Retina (tissue), 1 donor: ENCODE data around the gene ABHD8.

Experiments used
- DNase-seq: peaks from one replicate; pipeline ENCODE4 v3.0.0-alpha.2; 2016

Gene ABHD8

DNA sequence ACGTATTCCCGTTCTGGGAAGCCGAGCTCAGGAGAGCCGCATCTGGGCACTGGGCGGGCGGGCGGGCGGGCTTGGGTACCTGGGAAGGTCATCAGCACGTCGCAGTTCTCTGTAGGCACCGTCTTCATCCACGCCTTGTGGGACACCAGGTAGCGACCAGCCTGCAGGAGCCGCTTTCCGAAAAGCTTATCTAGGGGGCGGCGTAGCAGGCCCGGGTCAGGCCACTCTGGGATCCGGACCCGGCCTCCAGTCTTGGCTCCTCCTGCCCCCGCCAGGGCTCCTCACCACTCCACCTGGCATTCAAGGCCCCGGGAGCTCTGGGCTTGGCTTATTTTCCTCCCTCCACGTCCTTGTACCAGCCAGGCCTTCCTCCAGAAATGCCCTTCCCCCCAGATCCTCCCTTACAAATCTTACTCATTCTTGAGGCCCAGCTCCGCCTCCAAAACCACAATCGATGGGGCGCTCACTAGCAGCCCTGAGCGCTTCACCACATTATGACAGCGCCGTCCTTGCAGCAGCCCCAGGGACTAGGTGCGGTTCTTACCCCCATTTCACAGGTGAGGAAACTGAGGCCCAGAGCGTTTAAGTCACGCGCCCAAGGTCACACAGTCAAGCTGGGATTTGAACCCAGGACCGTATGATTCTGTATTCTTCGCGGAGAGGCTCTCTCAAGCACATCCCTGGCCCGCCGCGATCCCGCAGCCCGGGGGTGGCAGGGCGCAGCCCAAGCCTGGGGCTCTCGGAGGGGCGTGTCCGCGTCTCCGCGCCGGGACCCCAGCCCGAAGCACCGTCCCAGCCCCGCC is 30.6 kb upstream of the ABHD8 start:
- DNase-seq, result no peak

GRCh38 chr19:17332677-17333581 is 29.7 kb upstream of the ABHD8 start:
- DNase-seq, result peak; percentile 37

DNA sequence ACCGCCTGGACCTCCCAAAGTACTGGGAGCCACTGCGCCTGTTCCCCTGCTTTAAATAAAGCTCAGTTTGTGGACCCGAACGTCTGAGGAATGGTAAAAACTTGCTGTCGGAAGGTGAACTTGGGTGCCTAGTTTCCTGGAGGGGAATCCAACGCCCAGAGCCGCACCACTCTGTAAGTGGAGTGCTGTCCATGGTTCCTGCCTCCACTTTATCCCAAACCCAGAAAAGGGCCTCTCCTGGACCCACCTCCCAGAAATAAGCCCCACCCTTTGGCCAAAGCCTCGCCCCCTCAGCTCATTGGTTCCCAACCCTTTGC is 29.1 kb upstream of the ABHD8 start:
- DNase-seq, result no peak

DNA sequence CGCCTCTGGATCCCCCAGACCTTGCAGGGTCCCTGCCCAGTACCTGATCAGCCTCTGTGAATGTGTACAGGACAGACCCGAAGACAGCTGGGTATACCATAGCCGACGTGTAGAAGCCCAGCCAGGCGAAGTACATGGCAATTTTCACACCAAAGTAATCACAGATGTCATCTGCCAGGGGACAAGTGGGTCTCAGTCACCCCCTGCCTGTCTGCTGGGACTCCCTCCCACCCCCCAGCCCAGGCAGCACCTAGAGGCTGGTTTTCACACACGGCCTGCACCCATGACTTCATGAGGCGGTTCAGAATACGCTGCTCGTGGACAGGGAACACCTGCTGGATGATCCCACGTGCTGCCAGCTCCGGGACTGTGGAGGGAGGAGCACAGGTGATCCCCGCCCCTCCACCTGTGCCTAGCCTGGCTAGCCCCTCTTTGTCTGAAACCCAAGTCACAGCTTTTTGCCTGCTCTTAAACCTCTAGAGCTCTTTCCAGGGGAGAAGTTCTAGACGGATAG is 27.9 kb upstream of the ABHD8 start:
- no peak for DNase-seq

DNA sequence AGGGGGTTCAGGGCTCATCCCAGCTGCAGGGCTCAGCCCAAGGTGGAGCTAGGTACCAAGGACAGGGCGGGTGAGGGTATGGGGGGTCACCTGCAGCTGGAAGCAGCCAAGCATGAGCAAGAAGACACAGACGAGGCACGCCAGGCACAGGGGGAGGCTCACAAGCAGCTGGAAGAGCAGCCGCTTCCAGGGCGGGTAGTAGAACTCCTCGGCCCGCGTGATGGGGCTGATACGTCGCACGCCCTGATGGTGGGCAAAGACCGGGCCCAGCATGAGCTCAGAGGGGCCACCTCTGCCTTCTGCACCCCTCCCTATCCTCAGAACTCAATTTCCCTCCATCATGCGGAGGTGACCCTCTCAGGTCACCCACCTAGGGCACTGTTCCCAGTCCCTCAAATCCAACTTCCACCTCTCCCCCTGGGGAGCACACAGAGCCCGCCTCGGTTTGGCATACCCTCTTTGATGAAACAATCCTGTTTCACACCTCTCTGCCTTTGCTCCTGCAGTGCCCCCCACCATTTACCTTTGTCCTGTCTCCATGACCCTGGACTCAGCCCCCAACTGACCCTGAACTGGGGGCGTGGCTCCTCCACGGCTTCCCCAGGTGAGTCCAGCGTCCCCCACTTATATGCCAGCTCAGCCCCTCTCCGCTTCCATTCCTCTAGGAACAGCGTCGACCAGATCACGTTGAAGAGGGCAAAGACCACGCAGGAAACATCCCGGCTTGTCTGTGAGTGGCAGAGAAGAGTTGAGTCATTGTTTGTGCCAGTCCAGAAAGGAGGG is 27.2 kb upstream of the ABHD8 start:
- no peak for DNase-seq

DNA sequence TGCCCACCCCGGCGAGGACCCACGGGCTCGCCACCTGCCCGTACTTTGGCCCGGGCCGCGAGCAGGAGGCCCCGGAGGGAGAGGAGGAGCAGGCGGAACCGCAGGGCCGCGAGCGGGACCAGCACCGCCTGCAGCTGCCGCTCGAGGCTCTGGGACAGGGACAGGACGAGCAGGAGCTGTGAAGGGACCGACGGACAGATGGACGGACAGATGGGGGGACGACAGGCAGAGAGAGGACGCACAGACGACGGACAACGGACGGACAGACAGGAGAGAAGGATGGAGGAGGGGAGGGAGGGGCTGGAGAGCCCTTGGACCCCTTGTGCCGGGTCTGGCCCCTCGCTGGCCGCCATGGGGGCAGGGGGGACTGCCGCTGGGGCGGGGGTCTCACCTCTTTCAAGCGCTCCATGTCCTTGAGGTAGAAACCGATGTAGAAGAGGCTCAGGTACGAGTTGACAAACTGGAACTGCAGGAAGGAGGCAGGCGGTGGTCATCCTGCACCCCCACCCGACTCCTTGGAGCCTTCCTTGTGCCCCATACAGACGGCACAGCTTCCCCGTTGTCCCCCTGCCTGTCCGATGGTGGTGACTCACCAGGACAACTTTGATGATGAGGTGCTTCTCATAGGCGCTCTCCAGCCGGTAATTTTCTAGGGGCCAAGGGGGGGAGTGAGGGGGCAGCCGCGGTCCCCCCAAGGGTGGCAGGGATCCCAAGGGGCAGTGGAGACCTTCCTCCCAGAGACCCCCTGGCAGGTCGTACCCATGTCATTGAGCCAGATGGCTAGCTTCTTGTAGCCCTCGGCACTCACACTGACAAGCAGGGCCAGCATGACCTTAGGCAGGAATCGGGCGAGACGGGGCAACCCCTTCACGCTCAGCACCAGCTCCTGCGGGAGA is 26.4 kb upstream of the ABHD8 start:
- no peak for DNase-seq

- peak; percentile 52 for DNase-seq
Measured at GRCh38 chr19:17328517-17329365, 25.5 kb upstream of the ABHD8 start.

DNA sequence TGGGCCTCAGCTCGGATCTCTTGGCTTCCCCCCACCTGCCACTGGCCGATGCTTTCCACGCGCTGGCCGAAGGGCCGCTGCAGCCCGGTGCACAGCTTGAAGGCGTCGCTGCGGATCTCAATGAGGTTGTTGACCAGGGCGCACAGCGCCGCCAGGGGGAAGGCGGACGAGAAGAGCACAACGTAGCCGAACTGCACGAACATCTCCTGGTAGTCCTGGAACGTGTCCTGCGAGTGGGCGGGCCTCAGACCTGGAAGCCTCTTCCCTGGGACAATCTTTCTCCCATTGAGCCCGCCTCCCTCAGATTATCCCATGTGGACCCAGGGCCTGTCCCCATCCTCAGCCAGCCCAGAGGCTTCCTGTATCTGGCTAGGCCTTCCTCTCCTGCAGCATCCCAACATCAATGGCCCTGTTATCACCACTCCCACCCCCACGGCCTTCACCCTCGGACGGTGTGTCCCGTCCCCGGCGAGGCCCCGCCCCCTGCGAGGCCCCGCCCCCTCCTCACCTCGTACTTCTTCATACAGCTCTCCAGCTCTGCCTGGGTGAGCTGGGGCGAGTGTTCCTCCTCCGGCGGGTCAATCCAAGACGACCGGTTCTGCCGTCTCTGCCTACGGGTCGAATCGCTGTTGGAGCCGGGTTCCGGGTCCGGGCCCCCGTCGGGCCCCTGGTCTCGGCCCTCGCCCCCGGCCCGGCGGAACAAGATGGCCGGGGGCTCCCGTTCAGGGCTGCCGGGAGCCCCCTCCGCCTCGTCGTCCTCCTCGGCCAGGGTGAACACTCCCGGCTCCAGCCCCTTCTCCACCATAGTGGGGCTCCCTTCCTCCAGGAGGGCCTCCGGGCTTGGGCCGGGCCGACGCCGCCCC is 24.7 kb upstream of the ABHD8 start:
- DNase-seq, result peak; percentile 68

GRCh38 chr19:17327068-17327653 is 23.9 kb upstream of the ABHD8 start:
- DNase-seq, result no peak

GRCh38 chr19:17326595-17326966 is 23.4 kb upstream of the ABHD8 start:
- no peak for DNase-seq

GRCh38 chr19:17325881-17326594 is 22.8 kb upstream of the ABHD8 start:
- no peak for DNase-seq

- DNase-seq, result no peak
Measured at GRCh38 chr19:17325133-17325532, 21.9 kb upstream of the ABHD8 start.

- no peak for DNase-seq
Measured at GRCh38 chr19:17324357-17325114, 21.3 kb upstream of the ABHD8 start.

GRCh38 chr19:17323964-17324332 is 20.7 kb upstream of the ABHD8 start:
- DNase-seq, result no peak

DNA sequence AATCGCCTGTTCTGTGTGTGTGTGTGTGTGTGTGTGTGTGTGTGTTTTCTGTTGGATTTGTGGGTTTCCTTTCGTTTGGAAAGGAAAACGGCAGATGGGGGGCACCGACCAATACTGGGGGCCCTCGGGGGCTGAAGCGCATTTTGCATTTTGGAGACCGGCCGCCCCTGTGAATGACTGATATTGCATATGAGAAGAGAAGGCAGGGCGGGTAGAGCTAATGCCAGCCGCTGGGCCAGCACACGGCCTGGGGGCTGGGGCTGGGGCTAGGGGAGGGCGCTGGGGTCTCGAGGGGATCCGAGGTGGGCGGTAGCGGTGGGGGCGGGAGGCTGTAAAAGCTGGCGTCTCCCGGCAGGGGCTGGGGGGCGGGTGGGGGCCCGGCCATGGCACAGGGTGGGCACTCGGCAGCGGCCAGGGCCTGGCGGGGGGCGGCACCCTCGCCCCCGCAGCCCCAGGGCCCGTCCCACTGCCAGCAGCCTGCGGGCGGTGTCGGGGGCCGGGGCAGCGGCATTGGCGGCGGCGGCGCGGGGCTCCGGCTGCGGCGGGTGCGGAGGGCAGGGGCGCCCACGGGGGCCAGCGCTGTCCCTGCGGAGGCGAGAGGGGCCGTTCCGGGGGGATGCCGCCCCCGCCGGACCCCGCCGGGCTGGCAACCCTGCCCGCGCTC is 20.2 kb upstream of the ABHD8 start:
- DNase-seq, result no peak

DNA sequence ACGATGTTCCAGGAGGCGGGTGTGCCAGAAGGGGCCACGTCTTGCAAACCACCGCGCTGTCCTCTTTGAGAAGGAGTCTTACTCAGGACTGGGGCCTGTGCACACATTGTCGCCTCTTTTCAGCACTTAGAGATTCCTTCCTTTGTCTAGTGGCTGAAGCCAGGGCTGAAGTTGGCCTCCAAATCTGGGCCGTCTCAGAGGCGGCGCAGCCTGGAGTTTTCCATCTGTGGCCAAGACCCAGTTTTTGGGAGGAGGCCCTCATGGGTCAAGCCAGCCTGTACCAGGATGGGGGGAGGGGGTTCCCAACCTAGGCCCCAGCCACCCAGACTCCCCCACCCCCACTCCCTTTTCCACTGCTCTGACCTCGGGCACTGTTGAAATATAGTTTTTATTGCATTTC is 19.6 kb upstream of the ABHD8 start:
- DNase-seq, result no peak

- DNase-seq, result no peak
Measured at GRCh38 chr19:17321655-17322489, 18.6 kb upstream of the ABHD8 start.
